Testis (tissue), 2 donors: ENCODE results near the gene TYR.

Experiments
- CTCF ChIP-seq, 3 experiments: fragments of 450-650 bp in 2 of 3; fragments of 200-600 bp in 1 of 3; sonication (generic) in 1 of 3; IDR thresholded peaks; one replicate each; pipeline ENCODE4 v1.5.1; 2016 to 2019; ENCODE audit warnings: antibody characterized with exemption in 3 of 3, mild to moderate bottlenecking in 2 of 3, moderate library complexity in 1 of 3
- POLR2A ChIP-seq: fragments of 450-650 bp; IDR thresholded peaks from one replicate; pipeline ENCODE4 v1.6.1; 2017; ENCODE audit warnings: antibody characterized with exemption, mild to moderate bottlenecking, moderate library complexity

GRCh38 chr11:89275966-89276365 is 98.3 kb downstream of the TYR start:
- no peak for TF ChIP-seq CTCF (IDR thresholded peaks at IDR 0.05)
- no peak for TF ChIP-seq POLR2A
